ENCODE measurements around the gene VCP.

The VCP gene

GRCh38 chr9:35014517-35014916 is 57.9 kb downstream of the VCP start:
- no peak for DNase-seq (ENCODE audit: low spot score)

GRCh38 chr9:35010351-35010958 is 62.0 kb downstream of the VCP start:
- DNase-seq (ENCODE audit: low spot score) = no peak
